SH-SY5Y (cell line): ENCODE data around the gene TNS1.

ENCODE experiments used
- GATA2 ChIP-seq: IDR thresholded peaks from 2 replicates; pipeline ENCODE4 v1.6.1; 2011; ENCODE audit warnings: mild to moderate bottlenecking, low read depth, low read length
- GATA3 ChIP-seq: IDR thresholded peaks from 2 replicates; pipeline ENCODE4 v1.6.1; 2011; ENCODE audit warnings: low read depth, mild to moderate bottlenecking, low read length, moderate library complexity

DNA sequence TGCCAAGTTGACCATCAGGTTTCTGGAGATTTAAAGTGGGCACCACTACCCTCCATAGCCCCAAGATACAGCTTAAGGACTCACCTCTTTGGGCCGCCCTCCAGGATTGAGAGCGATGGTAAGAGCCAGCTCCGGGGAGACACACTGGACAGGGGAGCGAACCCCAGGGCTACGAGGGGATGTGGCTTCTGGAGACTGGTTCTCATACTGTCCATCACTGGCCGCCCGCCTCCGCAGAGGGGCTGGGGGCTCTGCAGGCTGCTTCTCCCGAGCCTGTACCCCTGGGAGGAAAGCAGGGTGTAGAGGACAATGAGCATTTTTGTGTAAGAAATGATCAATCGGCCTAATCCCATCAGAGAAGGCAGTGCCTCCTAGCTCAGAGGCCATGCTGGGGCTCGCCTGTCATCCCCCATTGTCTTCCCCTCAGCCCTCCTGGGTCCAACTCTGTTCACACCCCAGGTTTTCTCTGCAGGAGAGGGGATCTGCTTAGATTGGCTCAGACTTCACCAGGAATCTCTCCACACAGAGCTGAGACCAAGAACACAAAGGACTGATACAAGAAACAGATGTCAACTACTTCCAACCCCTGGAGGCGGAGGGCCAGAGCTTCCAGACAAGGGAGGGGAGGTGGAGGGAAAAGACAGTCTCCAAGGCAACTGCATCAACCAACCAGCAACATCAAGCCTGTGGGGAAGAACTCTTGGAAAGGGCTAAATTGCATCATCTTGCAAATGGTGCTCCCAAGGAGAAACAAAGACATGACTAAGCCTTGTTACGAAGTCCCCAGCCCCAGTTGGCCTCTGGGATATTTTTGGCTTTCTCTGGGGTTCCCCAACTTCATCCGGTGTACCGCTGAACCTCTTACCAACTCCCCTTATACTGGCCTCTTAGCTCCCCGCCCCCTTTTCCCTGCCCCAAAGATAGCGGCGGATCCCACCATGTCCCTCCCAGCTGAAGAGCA is 166.6 kb downstream of the TNS1 start:
- TF ChIP-seq GATA3: no peak
- TF ChIP-seq GATA2: no peak
